ENCODE results near the gene EN1. TPM values are rescaled to one million over a fixed set of nuclear protein-coding genes. Genes with fewer than 3 reads are reported as not detected.

EN1 gene
- total RNA-seq, 1 donor from 2014 or later: not detected

GRCh38 chr2:118859157-118859770 is 11.8 kb upstream of the EN1 start:
- no peak for DNase-seq (ENCODE audit: low spot score)
- TF ChIP-seq, protein P1, sequence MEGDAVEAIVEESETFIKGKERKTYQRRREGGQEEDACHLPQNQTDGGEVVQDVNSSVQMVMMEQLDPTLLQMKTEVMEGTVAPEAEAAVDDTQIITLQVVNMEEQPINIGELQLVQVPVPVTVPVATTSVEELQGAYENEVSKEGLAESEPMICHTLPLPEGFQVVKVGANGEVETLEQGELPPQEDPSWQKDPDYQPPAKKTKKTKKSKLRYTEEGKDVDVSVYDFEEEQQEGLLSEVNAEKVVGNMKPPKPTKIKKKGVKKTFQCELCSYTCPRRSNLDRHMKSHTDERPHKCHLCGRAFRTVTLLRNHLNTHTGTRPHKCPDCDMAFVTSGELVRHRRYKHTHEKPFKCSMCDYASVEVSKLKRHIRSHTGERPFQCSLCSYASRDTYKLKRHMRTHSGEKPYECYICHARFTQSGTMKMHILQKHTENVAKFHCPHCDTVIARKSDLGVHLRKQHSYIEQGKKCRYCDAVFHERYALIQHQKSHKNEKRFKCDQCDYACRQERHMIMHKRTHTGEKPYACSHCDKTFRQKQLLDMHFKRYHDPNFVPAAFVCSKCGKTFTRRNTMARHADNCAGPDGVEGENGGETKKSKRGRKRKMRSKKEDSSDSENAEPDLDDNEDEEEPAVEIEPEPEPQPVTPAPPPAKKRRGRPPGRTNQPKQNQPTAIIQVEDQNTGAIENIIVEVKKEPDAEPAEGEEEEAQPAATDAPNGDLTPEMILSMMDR (IDR thresholded peaks at IDR 0.05): no peak
- peaks cover 72% of the 10 kb centered on the region for H3K27me3 Mint-ChIP-seq (ENCODE audit: low read depth)
- no peaks in the 10 kb centered on the region for H3K9me3 Mint-ChIP-seq (ENCODE audit: low read depth)
- H3K4me1 Mint-ChIP-seq (ENCODE audit: low read depth): peaks cover 8% of the 10 kb centered on the region
- no peak overlapping the region for H3K4me3 Mint-ChIP-seq (ENCODE audit: unreplicated experiment)
- no peak overlapping the region for H3K27ac Mint-ChIP-seq (ENCODE audit: unreplicated experiment)
- no peaks in the 10 kb centered on the region for H3K36me3 Mint-ChIP-seq (ENCODE audit: low read depth)

DNA sequence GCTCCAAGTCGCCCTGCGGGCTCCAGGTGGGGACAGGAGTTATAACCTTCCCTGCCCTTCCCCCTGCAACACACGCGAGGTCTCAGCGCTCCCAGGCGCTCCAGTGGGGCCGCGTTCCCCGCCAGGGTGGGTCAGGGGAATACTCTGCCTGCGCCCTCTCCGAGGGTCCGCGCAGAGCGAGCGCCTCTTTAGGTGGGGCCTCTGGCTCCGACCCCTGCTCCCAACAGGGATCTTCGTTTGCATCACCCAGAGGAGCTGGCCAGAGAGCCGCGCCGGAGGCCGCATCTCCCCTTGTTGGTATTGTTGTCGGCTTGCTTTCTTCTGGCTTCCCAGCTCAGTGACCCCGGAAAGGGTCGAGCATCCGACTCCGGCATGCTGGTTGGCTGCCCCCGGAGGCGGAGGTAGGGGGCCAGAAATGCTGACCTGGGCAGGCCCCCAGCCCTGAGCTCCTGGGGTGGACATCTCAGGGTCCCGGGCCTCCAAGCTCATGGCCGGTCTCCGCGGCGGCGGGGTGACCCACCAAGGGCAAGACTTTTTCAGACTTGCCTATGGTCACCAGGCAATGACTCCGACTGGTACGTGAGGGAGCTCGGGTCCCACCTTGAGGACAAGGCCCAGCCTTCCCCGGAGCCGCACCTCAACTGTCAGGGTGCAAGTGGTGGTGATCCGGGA is 11.2 kb upstream of the EN1 start:
- TF ChIP-seq, protein P1 (IDR thresholded peaks at IDR 0.05): no peak

DNA sequence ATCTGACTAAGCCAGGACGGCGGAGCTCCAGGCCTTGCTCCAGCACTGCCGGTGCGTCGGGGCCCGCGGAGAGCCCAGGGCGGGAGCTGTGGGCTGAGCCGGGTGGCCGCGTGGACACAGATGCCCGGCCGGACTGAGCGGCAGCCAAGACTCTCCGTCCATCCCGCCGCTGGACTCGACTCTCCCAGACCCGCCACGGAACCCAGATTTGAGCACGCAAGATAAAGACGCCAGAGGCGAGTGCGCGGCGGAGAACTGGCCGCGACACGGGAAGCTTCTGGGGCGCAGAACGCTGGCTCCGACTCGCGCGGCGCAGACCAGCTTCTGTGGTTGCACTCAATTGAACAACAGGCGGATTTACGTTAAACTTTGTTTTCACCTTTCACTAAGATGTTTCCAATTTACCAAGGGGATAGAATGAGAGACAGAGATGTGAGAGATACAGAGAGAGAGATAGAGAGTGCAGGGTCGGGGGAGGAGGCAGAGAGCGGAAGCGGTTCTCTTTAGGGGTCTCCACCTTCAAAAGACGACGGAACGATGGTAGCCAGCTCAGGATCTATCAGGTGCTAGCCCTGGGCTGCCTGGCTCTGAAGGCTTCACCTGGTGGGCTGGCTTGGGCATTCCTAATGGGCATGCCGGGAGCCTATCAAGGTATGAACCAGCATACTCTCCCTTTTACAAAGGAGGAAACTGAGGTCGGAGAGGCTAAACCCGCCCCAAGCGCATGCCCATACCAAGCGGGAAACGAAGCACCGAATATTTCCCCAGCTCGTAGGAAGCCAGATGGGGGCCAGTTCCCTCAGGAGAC is 10.4 kb upstream of the EN1 start:
- Mint-ChIP-seq H3K27me3 (ENCODE audit: low read depth) (peaks cover 77% of the 10 kb centered on the region), H3K4me3 (ENCODE audit: unreplicated experiment) (no peak overlapping the region), H3K36me3 (ENCODE audit: low read depth) (peaks cover 2% of the 10 kb centered on the region), H3K9me3 (ENCODE audit: low read depth) (no peaks in the 10 kb centered on the region), H3K4me1 (ENCODE audit: low read depth) (peaks cover 11% of the 10 kb centered on the region), H3K27ac (ENCODE audit: unreplicated experiment) (no peak overlapping the region)
- DNase-seq (ENCODE audit: low spot score): no peak
- TF ChIP-seq, protein P1 (IDR thresholded peaks at IDR 0.05): no peak

More for the DNA sequence above, 11.2 kb upstream of the EN1 start:
- DNase-seq (ENCODE audit: low spot score): no peak
- Mint-ChIP-seq H3K27me3 (ENCODE audit: low read depth) (peaks cover 72% of the 10 kb centered on the region), H3K36me3 (ENCODE audit: low read depth) (peaks cover 2% of the 10 kb centered on the region), H3K4me1 (ENCODE audit: low read depth) (peaks cover 11% of the 10 kb centered on the region), H3K4me3 (ENCODE audit: unreplicated experiment) (no peak overlapping the region), H3K9me3 (ENCODE audit: low read depth) (no peaks in the 10 kb centered on the region), H3K27ac (ENCODE audit: unreplicated experiment) (no peak overlapping the region)

- TF ChIP-seq, protein P1 (IDR thresholded peaks at IDR 0.05): no peak
- Mint-ChIP-seq H3K27ac (ENCODE audit: unreplicated experiment) (no peak overlapping the region), H3K4me1 (ENCODE audit: low read depth) (peaks cover 11% of the 10 kb centered on the region), H3K27me3 (ENCODE audit: low read depth) (peaks cover 75% of the 10 kb centered on the region), H3K4me3 (ENCODE audit: unreplicated experiment) (no peak overlapping the region), H3K36me3 (ENCODE audit: low read depth) (peaks cover 2% of the 10 kb centered on the region), H3K9me3 (ENCODE audit: low read depth) (no peaks in the 10 kb centered on the region)
- no peak for DNase-seq (ENCODE audit: low spot score)
Observed at GRCh38 chr2:118856978-118857676, 9.7 kb upstream of the EN1 start.
